NCI-H82 (cell line): ENCODE results near the gene ADAMTSL2.

Experiments used
- DNase-seq: peaks from one replicate; lab custom pipeline; 2025; lab: John Stamatoyannopoulos, UW

ADAMTSL2 gene

GRCh38 chr9:133575186-133576030, 40.9 kb downstream of the ADAMTSL2 start:
- DNase-seq: no peak

- DNase-seq: peak; percentile 17
Observed at GRCh38 chr9:133576031-133576874, 41.7 kb downstream of the ADAMTSL2 start.

GRCh38 chr9:133576875-133577736, 42.6 kb downstream of the ADAMTSL2 start:
- DNase-seq: no peak

- no peak for DNase-seq
Observed at GRCh38 chr9:133577737-133578112, 43.2 kb downstream of the ADAMTSL2 start.

GRCh38 chr9:133578524-133579441, 44.3 kb downstream of the ADAMTSL2 start:
- no peak for DNase-seq

GRCh38 chr9:133579601-133580418, 45.3 kb downstream of the ADAMTSL2 start:
- DNase-seq: peak; percentile 34

- no peak for DNase-seq
Observed at GRCh38 chr9:133580419-133580738, 45.9 kb downstream of the ADAMTSL2 start.

- no peak for DNase-seq
Observed at GRCh38 chr9:133581011-133581410, 46.5 kb downstream of the ADAMTSL2 start.

GRCh38 chr9:133581513-133582343, 47.2 kb downstream of the ADAMTSL2 start:
- DNase-seq: no peak

- no peak for DNase-seq
Observed at GRCh38 chr9:133582501-133583045, 48.1 kb downstream of the ADAMTSL2 start.

- no peak for DNase-seq
Observed at GRCh38 chr9:133583111-133583510, 48.6 kb downstream of the ADAMTSL2 start.

- no peak for DNase-seq
Observed at GRCh38 chr9:133583586-133583985, 49.1 kb downstream of the ADAMTSL2 start.

GRCh38 chr9:133584167-133584558, 49.7 kb downstream of the ADAMTSL2 start:
- DNase-seq: no peak

- peak; percentile 88 for DNase-seq
Observed at GRCh38 chr9:133584559-133585476, 50.3 kb downstream of the ADAMTSL2 start.

GRCh38 chr9:133585481-133586351, 51.2 kb downstream of the ADAMTSL2 start:
- DNase-seq: peak; percentile 55

- DNase-seq: no peak
Observed at GRCh38 chr9:133587051-133587450, 52.5 kb downstream of the ADAMTSL2 start.

- no peak for DNase-seq
Observed at GRCh38 chr9:133587466-133587865, 53.0 kb downstream of the ADAMTSL2 start.
